Loucy (cell line): ENCODE measurements around the gene MOGAT3.

Source experiments
- EZH2phosphoT487 ChIP-seq: fragments of 200-600 bp; IDR thresholded peaks from 2 replicates; pipeline ENCODE4 v1.6.1; 2018; ENCODE audit warnings: antibody characterized with exemption, mild to moderate bottlenecking, moderate library complexity, borderline replicate concordance
- TF ChIP-seq, protein P1 (sequence below): fragments of 200-600 bp; sonication (generic); conservative IDR thresholded peaks from 2 replicates; pipeline ENCODE4 v1.5.1; 2014; ENCODE audit warnings: mild to moderate bottlenecking, antibody characterized with exemption, low read length

- TF ChIP-seq, protein P1, sequence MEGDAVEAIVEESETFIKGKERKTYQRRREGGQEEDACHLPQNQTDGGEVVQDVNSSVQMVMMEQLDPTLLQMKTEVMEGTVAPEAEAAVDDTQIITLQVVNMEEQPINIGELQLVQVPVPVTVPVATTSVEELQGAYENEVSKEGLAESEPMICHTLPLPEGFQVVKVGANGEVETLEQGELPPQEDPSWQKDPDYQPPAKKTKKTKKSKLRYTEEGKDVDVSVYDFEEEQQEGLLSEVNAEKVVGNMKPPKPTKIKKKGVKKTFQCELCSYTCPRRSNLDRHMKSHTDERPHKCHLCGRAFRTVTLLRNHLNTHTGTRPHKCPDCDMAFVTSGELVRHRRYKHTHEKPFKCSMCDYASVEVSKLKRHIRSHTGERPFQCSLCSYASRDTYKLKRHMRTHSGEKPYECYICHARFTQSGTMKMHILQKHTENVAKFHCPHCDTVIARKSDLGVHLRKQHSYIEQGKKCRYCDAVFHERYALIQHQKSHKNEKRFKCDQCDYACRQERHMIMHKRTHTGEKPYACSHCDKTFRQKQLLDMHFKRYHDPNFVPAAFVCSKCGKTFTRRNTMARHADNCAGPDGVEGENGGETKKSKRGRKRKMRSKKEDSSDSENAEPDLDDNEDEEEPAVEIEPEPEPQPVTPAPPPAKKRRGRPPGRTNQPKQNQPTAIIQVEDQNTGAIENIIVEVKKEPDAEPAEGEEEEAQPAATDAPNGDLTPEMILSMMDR = no peak
- no peak for TF ChIP-seq EZH2phosphoT487
These were observed 39.6 kb upstream of the MOGAT3 start for GRCh38 chr7:101240226-101241014.
